CD8-positive, alpha-beta memory T cell (primary cell): ENCODE measurements around the gene TENT5A. TPM values are rescaled to one million over a fixed set of nuclear protein-coding genes. Genes with fewer than 3 reads are reported as not detected.
"Not testable (repeated sequence)": the region's sequence is repeated elsewhere in the genome, so short reads cannot be mapped to it uniquely, and the experiment has no call there.

ENCODE experiments used
- CTCF ChIA-PET: fragments of 350-600 bp; sonication (Branson Sonifier 250); formaldehyde crosslinking; loops from one replicate; lab custom pipeline; 2021; ENCODE audit warnings: antibody characterized with exemption; lab: Charles Lee
- POLR2A ChIA-PET: fragments of 350-600 bp; sonication (Branson Sonifier 250); formaldehyde crosslinking; loops from one replicate; lab custom pipeline; 2021; ENCODE audit warnings: antibody characterized with exemption; lab: Charles Lee
- DNase-seq, 5 donors: peaks; one replicate each; pipeline versions ENCODE4 v3.0.0 to v3.0.0-alpha.2; 2020 to 2022; ENCODE audit warnings: mixed read lengths in 1 of 5
- H3K27ac ChIP-seq: one replicate; pipeline ENCODE4 v1.7.0; 2013; ENCODE audit warnings: low read depth, mild to moderate bottlenecking, low read length, moderate library complexity
- H3K27me3 ChIP-seq: 2 replicates; pipeline ENCODE4 v1.7.0; 2013; ENCODE audit warnings: low read length, mild to moderate bottlenecking; ENCODE audit not compliant: insufficient read depth, poor library complexity, severe bottlenecking
- H3K36me3 ChIP-seq: 2 replicates; pipeline ENCODE4 v1.7.0; 2013; ENCODE audit warnings: mild to moderate bottlenecking, low read length, moderate library complexity; ENCODE audit not compliant: insufficient read depth
- H3K4me1 ChIP-seq: 2 replicates; pipeline ENCODE4 v1.7.0; 2013; ENCODE audit warnings: mild to moderate bottlenecking, low read length, moderate library complexity; ENCODE audit not compliant: insufficient read depth
- H3K4me3 ChIP-seq: 2 replicates; pipeline ENCODE4 v1.7.0; 2013; ENCODE audit warnings: mild to moderate bottlenecking, low read length
- H3K9me3 ChIP-seq: 2 replicates; pipeline ENCODE4 v1.7.0; 2013; ENCODE audit warnings: mild to moderate bottlenecking, low read length
- H3K27ac Mint-ChIP-seq, 8 donors: one replicate each; pipeline ENCODE4 v1.8.0; 2020 to 2021; ENCODE audit warnings: mixed read lengths in 8 of 8, mild to moderate bottlenecking in 6 of 8, inconsistent platforms in 3 of 8, moderate library complexity in 3 of 8
- H3K27me3 Mint-ChIP-seq, 2 donors: one replicate each; pipeline ENCODE4 v1.8.0; 2020 to 2021; ENCODE audit warnings: mixed read lengths in 2 of 2, mild to moderate bottlenecking in 1 of 2, moderate library complexity in 1 of 2
- H3K36me3 Mint-ChIP-seq, 3 donors: one replicate each; pipeline ENCODE4 v1.8.0; 2020 to 2021; ENCODE audit warnings: mixed read lengths in 3 of 3, inconsistent platforms in 1 of 3, mild to moderate bottlenecking in 1 of 3
- H3K4me1 Mint-ChIP-seq, 3 donors: one replicate each; pipeline ENCODE4 v1.8.0; 2020 to 2021; ENCODE audit warnings: mixed read lengths in 3 of 3, inconsistent platforms in 1 of 3, mild to moderate bottlenecking in 1 of 3
- H3K4me3 Mint-ChIP-seq, 7 donors: one replicate each; pipeline ENCODE4 v1.8.0; 2020 to 2021; ENCODE audit warnings: mixed read lengths in 7 of 7, mild to moderate bottlenecking in 6 of 7, moderate library complexity in 4 of 7, inconsistent platforms in 2 of 7
- H3K9me3 Mint-ChIP-seq, 5 donors: one replicate each; pipeline ENCODE4 v1.8.0; 2020 to 2022; ENCODE audit warnings: mixed read lengths in 5 of 5, mild to moderate bottlenecking in 3 of 5, moderate library complexity in 2 of 5, inconsistent platforms in 1 of 5
- polyA plus RNA-seq: library from polyadenylated mRNA; unstranded; fragments of 300-500 nt; fragmentation: Illumina TruSeq; gene quantifications from one replicate; pipeline ENCODE4 v1.2.3, GENCODE V29; 2021
- total RNA-seq, 2 experiments: library from RNA; stranded (reverse); gene quantifications; one replicate each; pipeline ENCODE4 v1.2.3, GENCODE V29; 2021

Gene TENT5A
- total and polyA plus RNA-seq, 3 experiments from 2014 or later, result 0.57 to 3.3 (median 0.71) TPM

DNA sequence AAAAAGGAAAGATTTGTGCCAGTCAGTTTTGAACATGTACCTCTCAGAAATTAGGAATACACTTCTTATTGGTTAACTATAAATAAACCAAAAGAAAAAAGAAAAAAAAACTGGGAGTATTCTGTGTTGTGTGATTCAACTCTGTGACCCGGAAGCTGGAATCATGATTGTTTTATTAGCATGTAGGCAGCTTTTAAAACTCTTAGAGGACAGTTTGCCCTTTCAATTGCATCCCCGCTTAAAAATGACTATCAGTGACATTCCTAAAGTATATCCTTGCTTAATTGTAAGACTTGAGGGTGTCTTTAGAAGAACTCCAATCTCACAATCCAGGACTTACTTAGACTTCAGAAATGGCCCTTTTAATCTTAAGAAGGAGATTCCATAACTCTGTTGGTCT lies 29.1 kb upstream of the TENT5A start:
- Histone ChIP-seq H3K9me3 (no peaks in the 10 kb centered on the region), H3K27me3 (no peaks in the 10 kb centered on the region), H3K36me3 (no peaks in the 10 kb centered on the region), H3K4me3 (no peak overlapping the region), H3K4me1 (no peaks in the 10 kb centered on the region), H3K27ac (no peak overlapping the region)
- ChIA-PET CTCF (no interaction called here), POLR2A (no interaction called here)
- H3K27me3 Mint-ChIP-seq, result no peaks in the 10 kb centered on the region
- no peaks in the 10 kb centered on the region for H3K36me3 Mint-ChIP-seq
- H3K4me3 Mint-ChIP-seq, result no peak overlapping the region
- H3K27ac Mint-ChIP-seq, result no peak overlapping the region
- no peaks in the 10 kb centered on the region for H3K4me1 Mint-ChIP-seq
- no peak for DNase-seq
- H3K9me3 Mint-ChIP-seq, result peaks cover 0 to 2% (median 0%) of the 10 kb centered on the region in 5 donors

- Mint-ChIP-seq H3K4me3 (no peak overlapping the region), H3K9me3 (peaks cover 0 to 2% (median 0%) of the 10 kb centered on the region in 5 donors), H3K36me3 (no peaks in the 10 kb centered on the region), H3K27ac (no peak overlapping the region), H3K27me3 (no peaks in the 10 kb centered on the region), H3K4me1 (no peaks in the 10 kb centered on the region)
- Histone ChIP-seq H3K9me3 (no peaks in the 10 kb centered on the region), H3K27me3 (no peaks in the 10 kb centered on the region), H3K27ac (no peak overlapping the region), H3K36me3 (no peaks in the 10 kb centered on the region), H3K4me1 (no peaks in the 10 kb centered on the region), H3K4me3 (no peak overlapping the region)
- CTCF ChIA-PET, result no interaction called here
- DNase-seq, result no peak
- POLR2A ChIA-PET, result no interaction called here
These were observed 25.2 kb upstream of the TENT5A start for GRCh38 chr6:81777586-81778268.

GRCh38 chr6:81776219-81776618 lies 23.7 kb upstream of the TENT5A start:
- H3K27me3 ChIP-seq, CTCF ChIA-PET, H3K4me3 Mint-ChIP-seq, POLR2A ChIA-PET, H3K36me3 Mint-ChIP-seq, H3K36me3 ChIP-seq, H3K27ac Mint-ChIP-seq, H3K9me3 Mint-ChIP-seq, H3K9me3 ChIP-seq, H3K27me3 Mint-ChIP-seq, H3K4me1 Mint-ChIP-seq, DNase-seq, H3K4me1 ChIP-seq, H3K4me3 ChIP-seq, H3K27ac ChIP-seq: not testable (repeated sequence)

DNA sequence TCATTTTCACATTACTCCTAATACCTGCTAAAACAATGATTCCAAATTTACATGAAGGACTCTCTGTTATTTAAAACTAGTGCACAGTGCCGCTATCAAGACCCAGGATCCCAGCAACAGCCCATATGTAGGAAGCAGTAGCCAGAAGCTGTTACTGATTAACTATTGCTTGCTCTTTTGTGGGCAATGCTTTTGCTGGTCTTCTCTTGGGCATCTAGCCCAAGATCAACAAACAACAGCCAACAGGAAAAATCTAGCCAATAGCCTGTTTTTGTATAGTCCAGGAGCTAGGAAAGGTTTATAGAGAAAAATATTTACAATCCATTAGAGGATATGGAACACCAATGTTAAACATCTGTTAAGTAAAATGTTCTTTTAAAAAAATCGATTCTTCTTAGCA lies 22.1 kb upstream of the TENT5A start:
- Histone ChIP-seq H3K4me3 (no peak overlapping the region), H3K36me3 (no peaks in the 10 kb centered on the region), H3K27me3 (no peaks in the 10 kb centered on the region), H3K4me1 (no peaks in the 10 kb centered on the region), H3K9me3 (no peaks in the 10 kb centered on the region), H3K27ac (no peak overlapping the region)
- ChIA-PET POLR2A (no interaction called here), CTCF (no interaction called here)
- Mint-ChIP-seq H3K4me3 (no peak overlapping the region), H3K9me3 (no peaks in the 10 kb centered on the region), H3K27me3 (peaks cover 0 to 2% of the 10 kb centered on the region in 2 donors), H3K4me1 (no peaks in the 10 kb centered on the region), H3K27ac (no peak overlapping the region), H3K36me3 (no peaks in the 10 kb centered on the region)
- DNase-seq, result no peak

DNA sequence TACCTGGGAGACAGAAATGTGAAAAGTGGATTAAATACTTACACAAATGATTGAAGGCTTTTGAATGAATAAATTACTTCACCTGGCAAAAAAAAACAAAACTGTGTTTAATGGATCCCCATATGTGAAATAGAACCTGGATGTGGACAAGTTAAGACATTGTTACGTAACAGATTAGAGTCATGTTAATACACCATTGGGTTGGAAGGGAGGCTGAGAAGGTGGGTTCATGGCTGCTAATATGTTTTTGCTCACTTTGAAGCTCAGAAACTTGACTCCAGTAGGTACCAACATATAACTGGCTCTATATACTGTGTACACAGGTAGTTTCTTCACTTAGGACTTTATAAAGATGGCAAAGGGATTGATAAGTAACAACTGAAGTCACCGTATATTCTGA lies 21.4 kb upstream of the TENT5A start:
- no peaks in the 10 kb centered on the region for H3K4me1 Mint-ChIP-seq
- H3K36me3 Mint-ChIP-seq, result no peaks in the 10 kb centered on the region
- Histone ChIP-seq H3K36me3 (no peaks in the 10 kb centered on the region), H3K27me3 (no peaks in the 10 kb centered on the region), H3K4me1 (no peaks in the 10 kb centered on the region), H3K27ac (no peak overlapping the region), H3K4me3 (no peak overlapping the region), H3K9me3 (no peaks in the 10 kb centered on the region)
- POLR2A ChIA-PET, result no interaction called here
- DNase-seq, result no peak
- no peak overlapping the region for H3K4me3 Mint-ChIP-seq
- H3K9me3 Mint-ChIP-seq, result no peaks in the 10 kb centered on the region
- no peak overlapping the region for H3K27ac Mint-ChIP-seq
- CTCF ChIA-PET, result no interaction called here
- H3K27me3 Mint-ChIP-seq, result peaks cover 0 to 2% of the 10 kb centered on the region in 2 donors

- no peaks in the 10 kb centered on the region for H3K27me3 ChIP-seq
- no peak overlapping the region for H3K4me3 ChIP-seq
- no peak overlapping the region for H3K27ac Mint-ChIP-seq
- H3K4me3 Mint-ChIP-seq, result no peak overlapping the region
- no peaks in the 10 kb centered on the region for H3K36me3 ChIP-seq
- H3K27me3 Mint-ChIP-seq, result peaks cover 0 to 2% of the 10 kb centered on the region in 2 donors
- no peaks in the 10 kb centered on the region for H3K9me3 ChIP-seq
- H3K27ac ChIP-seq, result no peak overlapping the region
- no peak for DNase-seq
- H3K9me3 Mint-ChIP-seq, result no peaks in the 10 kb centered on the region
- ChIA-PET CTCF (interaction anchor here (0.7 kb wide), 1 partner anchor 14 kb away, joined by 3 read pairs; no protein-coding TSS in a partner anchor), POLR2A (no interaction called here)
- H3K4me1 ChIP-seq, result no peaks in the 10 kb centered on the region
- no peaks in the 10 kb centered on the region for H3K36me3 Mint-ChIP-seq
- no peaks in the 10 kb centered on the region for H3K4me1 Mint-ChIP-seq
These were observed 20.3 kb upstream of the TENT5A start for GRCh38 chr6:81772741-81773140.

- H3K27me3 Mint-ChIP-seq, result peaks cover 0 to 2% of the 10 kb centered on the region in 2 donors
- H3K27ac ChIP-seq, result no peak overlapping the region
- H3K9me3 Mint-ChIP-seq, result no peaks in the 10 kb centered on the region
- ChIA-PET POLR2A (no interaction called here), CTCF (no interaction called here)
- H3K36me3 ChIP-seq, result no peaks in the 10 kb centered on the region
- H3K27ac Mint-ChIP-seq, result no peak overlapping the region
- no peaks in the 10 kb centered on the region for H3K4me1 ChIP-seq
- DNase-seq, result no peak
- no peaks in the 10 kb centered on the region for H3K36me3 Mint-ChIP-seq
- H3K9me3 ChIP-seq, result no peaks in the 10 kb centered on the region
- H3K4me3 Mint-ChIP-seq, result no peak overlapping the region
- H3K4me1 Mint-ChIP-seq, result no peaks in the 10 kb centered on the region
- no peak overlapping the region for H3K4me3 ChIP-seq
- H3K27me3 ChIP-seq, result no peaks in the 10 kb centered on the region
These were observed 18.6 kb upstream of the TENT5A start for GRCh38 chr6:81771097-81771496.

DNA sequence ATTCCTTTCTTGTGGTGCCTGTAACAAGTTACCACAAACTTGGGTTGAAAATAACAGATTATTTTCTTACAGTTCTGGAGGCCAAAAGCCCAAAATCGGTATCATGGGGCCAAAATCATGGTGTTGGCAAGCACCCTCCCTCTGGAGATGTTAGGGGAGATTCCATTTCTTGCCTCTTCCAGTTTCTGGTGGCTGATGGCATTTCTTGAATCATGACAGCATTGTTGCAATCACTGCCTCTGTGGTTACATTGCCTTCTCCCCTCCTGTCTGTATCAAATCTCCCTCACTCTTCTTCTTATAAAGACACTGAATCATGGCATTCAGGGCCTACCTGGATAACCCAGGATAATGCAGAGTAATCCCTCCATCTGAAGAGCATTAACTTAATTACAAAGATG lies 17.9 kb upstream of the TENT5A start:
- Histone ChIP-seq H3K36me3 (no peaks in the 10 kb centered on the region), H3K9me3 (no peaks in the 10 kb centered on the region), H3K27ac (no peak overlapping the region), H3K27me3 (no peaks in the 10 kb centered on the region), H3K4me3 (no peak overlapping the region), H3K4me1 (no peaks in the 10 kb centered on the region)
- H3K36me3 Mint-ChIP-seq, result no peaks in the 10 kb centered on the region
- H3K9me3 Mint-ChIP-seq, result no peaks in the 10 kb centered on the region
- ChIA-PET POLR2A (no interaction called here), CTCF (no interaction called here)
- peaks cover 0 to 2% of the 10 kb centered on the region in 2 donors for H3K27me3 Mint-ChIP-seq
- DNase-seq, result no peak
- no peak overlapping the region for H3K4me3 Mint-ChIP-seq
- H3K4me1 Mint-ChIP-seq, result no peaks in the 10 kb centered on the region
- no peak overlapping the region for H3K27ac Mint-ChIP-seq
